GM23248 (cell line): ENCODE data around the gene TMEM45B. TPM values are rescaled to one million over a fixed set of nuclear protein-coding genes. Genes with fewer than 3 reads are reported as not detected.
"Not testable (repeated sequence)": the region's sequence is repeated elsewhere in the genome, so short reads cannot be mapped to it uniquely, and the experiment has no call there.

ENCODE experiments used
- DNase-seq: peaks from one replicate; pipeline ENCODE4 v3.0.0-alpha.2; 2015
- H2AFZ ChIP-seq: fragments of 200-600 bp; sonication (generic); 2 replicates; pipeline ENCODE4 v1.6.1; 2016; ENCODE audit warnings: antibody characterized with exemption
- H3F3A ChIP-seq: fragments of 200-600 bp; sonication (generic); 2 replicates; pipeline ENCODE4 v1.6.1; 2016; ENCODE audit warnings: mild to moderate bottlenecking, antibody characterized with exemption, mixed run types; ENCODE audit not compliant: insufficient read depth
- H3K27ac ChIP-seq: fragments of 200-600 bp; sonication (generic); 2 replicates; pipeline ENCODE4 v1.5.1; 2016; ENCODE audit warnings: mild to moderate bottlenecking
- H3K27me3 ChIP-seq: fragments of 200-600 bp; sonication (generic); replicated peaks from 2 replicates; pipeline ENCODE4 v1.6.1; 2016; ENCODE audit warnings: mild to moderate bottlenecking; ENCODE audit not compliant: insufficient read depth
- H3K36me3 ChIP-seq: fragments of 200-600 bp; sonication (generic); 2 replicates; pipeline ENCODE4 v1.6.1; 2016; ENCODE audit warnings: low read depth, mild to moderate bottlenecking
- H3K4me1 ChIP-seq: fragments of 200-600 bp; sonication (generic); 2 replicates; pipeline ENCODE4 v1.6.1; 2016; ENCODE audit warnings: mild to moderate bottlenecking; ENCODE audit not compliant: insufficient read depth
- H3K4me2 ChIP-seq: fragments of 200-600 bp; sonication (generic); one replicate; pipeline ENCODE4 v1.6.1; 2016; ENCODE audit warnings: mild to moderate bottlenecking; ENCODE audit not compliant: unreplicated experiment
- H3K4me3 ChIP-seq: fragments of 200-600 bp; sonication (generic); 2 replicates; pipeline ENCODE4 v1.5.1; 2016; ENCODE audit warnings: mild to moderate bottlenecking
- H3K79me2 ChIP-seq: fragments of 200-600 bp; sonication (generic); 2 replicates; pipeline ENCODE4 v1.6.1; 2016; ENCODE audit warnings: mild to moderate bottlenecking; ENCODE audit not compliant: insufficient read depth
- H3K9ac ChIP-seq: fragments of 200-600 bp; sonication (generic); 2 replicates; pipeline ENCODE4 v1.6.1; 2016; ENCODE audit warnings: mild to moderate bottlenecking
- H3K9me2 ChIP-seq: fragments of 200-600 bp; sonication (generic); 2 replicates; pipeline ENCODE4 v1.6.1; 2016; ENCODE audit warnings: mixed run types, mild to moderate bottlenecking, moderate library complexity; ENCODE audit not compliant: insufficient read depth
- H3K9me3 ChIP-seq: fragments of 200-600 bp; sonication (generic); one replicate; pipeline ENCODE4 v1.6.1; 2017; ENCODE audit warnings: low read depth
- H4K20me1 ChIP-seq: fragments of 200-600 bp; sonication (generic); 2 replicates; pipeline ENCODE4 v1.6.0; 2016; ENCODE audit not compliant: insufficient read depth
- EZH2 ChIP-seq: fragments of 200-600 bp; sonication (generic); IDR thresholded peaks from 2 replicates; pipeline ENCODE4 v1.6.1; 2018; ENCODE audit warnings: antibody characterized with exemption, mild to moderate bottlenecking; ENCODE audit not compliant: insufficient read depth, poor library complexity, severe bottlenecking
- EZH2phosphoT487 ChIP-seq: fragments of 200-600 bp; sonication (generic); IDR thresholded peaks from 2 replicates; pipeline ENCODE4 v1.6.1; 2018; ENCODE audit warnings: antibody characterized with exemption, moderate library complexity, mild to moderate bottlenecking, low read depth; ENCODE audit not compliant: insufficient read depth
- WGBS, 2 experiments: methylation state at CpG; one replicate each; pipeline ENCODE4 v1.1.6; 2015 to 2017; ENCODE audit warnings: low lambda C conversion rate in 2 of 2, low coverage in 1 of 2; ENCODE audit errors: missing lambda C conversion rate in 2 of 2; 5-methylcytosine and 5-hydroxymethylcytosine counted together
- in situ Hi-C: fragments of 300-500 bp; cut with MboI; formaldehyde crosslinking; loops from 2 replicates; pipeline ENCODE4 v1.15.0; 2020
- polyA plus RNA-seq: library from polyadenylated mRNA; unstranded; fragments of >200 nt; fragmentation: Nextera tagmentation; extraction: Ambion mirVana; gene quantifications from 2 replicates; pipeline ENCODE4 v1.2.1, GENCODE V29; 2016
- total RNA-seq: library from RNA; depleted of rRNA; stranded (reverse); fragments of >200 nt; shearing (Covaris generic); gene quantifications from 2 replicates; pipeline ENCODE4 v1.2.3, GENCODE V29; 2014

The TMEM45B gene
- total and polyA plus RNA-seq, 2 experiments from 2014 or later, result not detected

- no peak overlapping the region for H3K4me2 ChIP-seq
- H3K9me2 ChIP-seq, result no peaks in the 10 kb centered on the region
- H3K79me2 ChIP-seq, result no peaks in the 10 kb centered on the region
- H4K20me1 ChIP-seq, result no peaks in the 10 kb centered on the region
- H3F3A ChIP-seq, result no peaks in the 10 kb centered on the region
- no peaks in the 10 kb centered on the region for H3K9me3 ChIP-seq
- DNase-seq, result no peak
- no peak overlapping the region for H3K4me3 ChIP-seq
- no peaks in the 10 kb centered on the region for H3K36me3 ChIP-seq
- in situ Hi-C loops, result no loop called here
- H2AFZ ChIP-seq, result no peak overlapping the region
- no peak overlapping the region for H3K27ac ChIP-seq
- peaks cover 65% of the 10 kb centered on the region for H3K27me3 ChIP-seq
- no peak overlapping the region for H3K9ac ChIP-seq
- 73 to 74% methylated on average over 24 of the region's 24 CpGs for WGBS, 2 experiments
- TF ChIP-seq EZH2phosphoT487 (no peak), EZH2 (no peak)
- H3K4me1 ChIP-seq, result no peaks in the 10 kb centered on the region
These were observed 1.2 kb upstream of the TMEM45B start for GRCh38 chr11:129814244-129815014.

- no peak for DNase-seq
- TF ChIP-seq EZH2phosphoT487 (no peak), EZH2 (no peak)
- H3K9me2 ChIP-seq, result no peaks in the 10 kb centered on the region
- H3K79me2 ChIP-seq, result no peaks in the 10 kb centered on the region
- H3K4me1 ChIP-seq, result no peaks in the 10 kb centered on the region
- no peak overlapping the region for H3K27ac ChIP-seq
- H4K20me1 ChIP-seq, result no peaks in the 10 kb centered on the region
- H2AFZ ChIP-seq, result no peak overlapping the region
- H3K4me3 ChIP-seq, result no peak overlapping the region
- WGBS, 2 experiments, result 0 to 4% methylated on average over 1 of the region's 1 CpG
- H3F3A ChIP-seq, result no peaks in the 10 kb centered on the region
- H3K27me3 ChIP-seq, result peaks cover 59% of the 10 kb centered on the region
- no peaks in the 10 kb centered on the region for H3K36me3 ChIP-seq
- no peaks in the 10 kb centered on the region for H3K9me3 ChIP-seq
- no peak overlapping the region for H3K4me2 ChIP-seq
- in situ Hi-C loops, result no loop called here
- H3K9ac ChIP-seq, result no peak overlapping the region
These were observed 1.9 kb downstream of the TMEM45B start for GRCh38 chr11:129817534-129818051.

DNA sequence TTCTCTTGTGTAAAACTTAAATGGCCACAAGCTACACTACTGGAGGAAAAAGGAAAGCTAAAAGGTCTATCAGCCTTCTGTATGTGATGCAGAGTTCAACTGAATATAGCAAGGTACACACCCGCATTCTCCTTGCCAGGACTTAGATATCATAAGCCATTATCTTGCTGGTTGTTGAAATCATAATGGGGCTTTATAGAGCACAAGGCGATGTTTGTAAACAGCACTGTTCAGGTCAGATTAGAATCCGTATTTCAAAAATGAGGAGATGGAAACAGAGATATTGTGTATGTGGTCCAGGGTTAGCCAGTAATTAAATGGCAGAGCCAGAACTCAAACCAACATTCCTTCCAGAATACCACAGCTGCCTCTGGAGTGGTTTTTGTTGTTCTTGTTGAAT lies 2.6 kb downstream of the TMEM45B start:
- DNase-seq, H3K79me2 ChIP-seq, H3K9me3 ChIP-seq, H3K9ac ChIP-seq, H3K36me3 ChIP-seq, H3K27ac ChIP-seq, H4K20me1 ChIP-seq, H3K9me2 ChIP-seq, H3K4me1 ChIP-seq, H3F3A ChIP-seq, H2AFZ ChIP-seq, H3K4me2 ChIP-seq, H3K4me3 ChIP-seq, in situ Hi-C loops: not testable (repeated sequence)
- H3K27me3 ChIP-seq, result peaks cover 54% of the 10 kb centered on the region
- 54 to 68% methylated on average over 3 of the region's 3 CpGs for WGBS, 2 experiments

DNA sequence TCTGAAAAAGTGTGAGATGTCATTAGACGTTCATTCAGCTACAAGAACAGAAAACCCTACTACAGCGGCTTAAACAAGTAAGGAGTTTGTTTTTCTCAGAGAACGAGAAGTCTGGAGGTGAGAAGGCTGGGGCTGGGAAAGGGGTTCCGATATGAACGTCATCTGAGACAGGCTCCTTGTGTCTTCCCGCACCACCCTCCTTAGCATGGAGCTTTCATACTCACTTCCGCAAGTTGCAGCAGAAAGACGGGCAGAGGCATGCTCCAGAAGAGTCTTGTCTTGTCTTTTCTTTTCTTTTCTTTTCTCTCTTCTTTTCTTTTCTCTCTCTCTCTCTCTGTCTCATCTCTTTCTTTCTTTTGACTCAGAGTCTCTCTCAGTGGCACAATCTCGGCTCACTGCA lies 3.6 kb downstream of the TMEM45B start:
- no peaks in the 10 kb centered on the region for H3K9me3 ChIP-seq
- DNase-seq, result no peak
- no peaks in the 10 kb centered on the region for H3K79me2 ChIP-seq
- H3K4me3 ChIP-seq, result no peak overlapping the region
- H3K27ac ChIP-seq, result no peak overlapping the region
- peaks cover 47% of the 10 kb centered on the region for H3K27me3 ChIP-seq
- no peaks in the 10 kb centered on the region for H3K36me3 ChIP-seq
- H4K20me1 ChIP-seq, result no peaks in the 10 kb centered on the region
- 83% methylated on average over 9 of the region's 9 CpGs for WGBS, 2 experiments
- no peak overlapping the region for H2AFZ ChIP-seq
- in situ Hi-C loops, result no loop called here
- H3F3A ChIP-seq, result no peaks in the 10 kb centered on the region
- no peak overlapping the region for H3K9ac ChIP-seq
- H3K9me2 ChIP-seq, result no peaks in the 10 kb centered on the region
- no peak for TF ChIP-seq EZH2phosphoT487
- TF ChIP-seq EZH2, result no peak
- H3K4me1 ChIP-seq, result no peaks in the 10 kb centered on the region
- H3K4me2 ChIP-seq, result no peak overlapping the region

DNA sequence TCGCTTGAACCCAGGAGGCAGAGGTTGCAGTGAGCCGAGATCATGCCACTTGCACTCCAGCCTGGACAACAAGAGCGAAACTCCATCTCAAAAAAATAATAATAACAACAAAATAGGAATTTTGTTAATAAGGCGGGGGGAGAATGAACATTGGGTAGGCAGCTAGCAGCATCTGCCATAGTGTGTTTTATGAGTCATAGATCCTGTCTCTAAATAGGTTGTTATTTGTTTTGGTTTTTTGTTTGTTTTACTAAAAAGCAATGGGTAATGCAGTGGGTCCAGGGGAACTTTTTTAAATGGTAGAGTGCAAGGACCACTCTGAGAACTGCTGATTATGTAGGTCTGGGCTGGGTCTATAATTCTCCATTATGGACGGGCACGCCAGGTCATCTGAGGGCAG lies 4.6 kb downstream of the TMEM45B start:
- H3F3A ChIP-seq, H3K36me3 ChIP-seq, DNase-seq, H3K4me3 ChIP-seq, H3K9me2 ChIP-seq, H3K4me1 ChIP-seq, H3K9ac ChIP-seq, H3K4me2 ChIP-seq, H3K27ac ChIP-seq, H3K9me3 ChIP-seq, H2AFZ ChIP-seq, H3K79me2 ChIP-seq, H4K20me1 ChIP-seq, in situ Hi-C loops: not testable (repeated sequence)
- peaks cover 37% of the 10 kb centered on the region for H3K27me3 ChIP-seq
- 78 to 92% methylated on average over 6 of the region's 6 CpGs for WGBS, 2 experiments

DNA sequence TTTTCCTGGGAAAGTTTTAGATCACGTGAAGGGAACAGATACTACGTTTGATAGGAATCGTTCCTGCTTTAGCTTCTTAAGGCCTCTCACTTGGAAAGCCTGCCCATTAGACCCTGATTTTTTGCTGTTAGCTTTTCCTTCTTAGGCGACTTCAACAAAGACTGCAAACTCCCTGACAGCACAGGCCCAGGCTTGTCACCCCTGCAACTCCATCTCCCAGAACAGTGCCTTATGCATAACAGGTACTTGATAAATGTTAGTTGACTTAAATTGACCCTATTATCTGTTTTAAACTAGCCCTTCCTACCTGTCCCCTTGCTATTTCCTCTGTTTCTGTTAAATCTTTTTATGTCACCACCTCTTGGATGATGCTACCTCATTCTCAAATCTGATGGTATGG lies 7.6 kb downstream of the TMEM45B start:
- H4K20me1 ChIP-seq, H3F3A ChIP-seq, H3K79me2 ChIP-seq, H3K36me3 ChIP-seq, in situ Hi-C loops, DNase-seq, H3K9me3 ChIP-seq, H3K4me1 ChIP-seq, H3K27ac ChIP-seq, H3K9ac ChIP-seq, H3K4me3 ChIP-seq, H3K9me2 ChIP-seq, H2AFZ ChIP-seq, H3K27me3 ChIP-seq, H3K4me2 ChIP-seq: not testable (repeated sequence)
- 68 to 69% methylated on average over 4 of the region's 4 CpGs for WGBS, 2 experiments

GRCh38 chr11:129823799-129824198 lies 8.2 kb downstream of the TMEM45B start:
- H3K4me3 ChIP-seq, DNase-seq, in situ Hi-C loops, H3K9ac ChIP-seq, H3K27ac ChIP-seq, H3K79me2 ChIP-seq, H3K4me2 ChIP-seq, H2AFZ ChIP-seq, H3K4me1 ChIP-seq, H3K36me3 ChIP-seq, H3K9me2 ChIP-seq, H3K9me3 ChIP-seq, H3F3A ChIP-seq, H4K20me1 ChIP-seq, H3K27me3 ChIP-seq: not testable (repeated sequence)
- WGBS, 2 experiments, result 46 to 49% methylated on average over 3 of the region's 3 CpGs
